AG09319 (cell line): Measurements from ENCODE around the gene C10orf67.

Source experiments
- DNase-seq: peaks from one replicate; pipeline ENCODE4 v3.0.0-alpha.2; 2010; ENCODE audit warnings: low read depth; ENCODE audit errors: extremely low read depth
- CTCF ChIP-seq: IDR thresholded peaks from 2 replicates; pipeline ENCODE4 v1.5.1; 2011; ENCODE audit warnings: low read depth, mild to moderate bottlenecking, inconsistent platforms, low read length, moderate library complexity

Gene C10orf67

DNA sequence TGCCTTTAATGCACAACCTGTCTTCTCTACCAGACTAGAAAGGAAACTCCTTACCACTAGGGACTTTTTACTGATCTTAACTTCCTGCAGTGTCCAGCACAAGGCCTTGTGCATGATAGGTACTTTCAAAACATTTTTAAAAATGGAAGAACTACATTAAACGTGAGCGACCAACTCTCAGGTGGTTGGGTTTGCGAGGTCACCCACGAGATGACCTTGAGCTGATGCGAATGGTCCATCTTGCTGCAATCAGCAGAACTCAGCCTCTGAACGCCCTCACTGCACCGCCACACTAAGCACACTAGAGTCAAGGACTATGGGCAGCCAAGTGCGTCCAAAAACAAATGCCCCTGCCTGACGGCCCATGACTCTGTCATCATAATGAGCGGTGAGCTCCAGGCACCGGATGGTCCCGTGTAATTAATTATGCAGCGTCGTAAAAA, 187.3 kb downstream of the C10orf67 start:
- DNase-seq, result no peak
- TF ChIP-seq CTCF, result no peak

- no peak for TF ChIP-seq CTCF
- no peak for DNase-seq
Measured at GRCh38 chr10:23156447-23157150, 188.0 kb downstream of the C10orf67 start.

GRCh38 chr10:23155169-23155568, 189.4 kb downstream of the C10orf67 start:
- no peak for DNase-seq
- TF ChIP-seq CTCF, result no peak
